SK-N-SH (cell line): ENCODE measurements around the gene ELMOD1. TPM values are rescaled to one million over a fixed set of nuclear protein-coding genes. Genes with fewer than 3 reads are reported as not detected.

Source experiments
- CTCF ChIA-PET: fragments of 300-600, 350-600 bp; formaldehyde crosslinking; extraction: SDS; loops from one replicate; lab custom pipeline; 2021; lab: Yijun Ruan, JAX
- POLR2A ChIA-PET: fragments of 350-600 bp; sonication (Branson Sonifier 250); formaldehyde crosslinking; extraction: SDS; loops from one replicate; lab custom pipeline; 2020; ENCODE audit warnings: antibody characterized with exemption, inconsistent platforms; lab: Yijun Ruan, JAX
- DNase-seq: peaks from one replicate; pipeline ENCODE4 v3.0.0; 2012
- H2AFZ ChIP-seq: fragments of 200-600 bp; sonication (generic); 2 replicates; pipeline ENCODE4 v1.8.1; 2016; ENCODE audit warnings: antibody characterized with exemption, mild to moderate bottlenecking, low read depth
- H3F3A ChIP-seq: fragments of 200-600 bp; sonication (generic); replicated peaks from 2 replicates; pipeline ENCODE3; 2016; ENCODE audit warnings: antibody characterized with exemption, mild to moderate bottlenecking; ENCODE audit not compliant: insufficient read depth
- H3K27ac ChIP-seq, 2 experiments: fragments of 200-500 bp in 1 of 2; fragments of 200-600 bp in 1 of 2; sonication (Bioruptor generic) in 1 of 2; sonication (generic), shearing (Covaris generic) in 1 of 2; 2 replicates each; pipeline versions ENCODE4 v1.5.1 to v1.6.1; 2014 to 2016; ENCODE audit warnings: low read depth in 2 of 2, inconsistent platforms in 1 of 2, low read length in 1 of 2, mild to moderate bottlenecking in 1 of 2, mixed read lengths in 1 of 2
- H3K27me3 ChIP-seq: fragments of 200-600 bp; sonication (generic), shearing (Covaris generic); 2 replicates; pipeline ENCODE4 v1.6.1; 2016; ENCODE audit warnings: mixed run types; ENCODE audit not compliant: insufficient read depth
- H3K36me3 ChIP-seq, 2 experiments: fragments of 200-500 bp in 1 of 2; fragments of 200-600 bp in 1 of 2; sonication (Bioruptor generic) in 1 of 2; sonication (generic) in 1 of 2; replicated peaks in 1 of 2; 2 replicates each; pipeline versions ENCODE3 to v1.5.1; 2014 to 2016; ENCODE audit warnings: low read length in 1 of 2, mild to moderate bottlenecking in 1 of 2; ENCODE audit not compliant: insufficient read depth in 2 of 2, control insufficient read depth in 1 of 2
- H3K4me1 ChIP-seq, 2 experiments: fragments of 200-500 bp in 1 of 2; fragments of 200-600 bp in 1 of 2; sonication (Bioruptor generic) in 1 of 2; sonication (generic), shearing (Covaris generic) in 1 of 2; 2 replicates each; pipeline versions ENCODE4 v1.5.1 to v1.6.1; 2014 to 2016; ENCODE audit warnings: low read depth in 1 of 2, low read length in 1 of 2, mixed run types in 1 of 2; ENCODE audit not compliant: insufficient read depth in 2 of 2, control insufficient read depth in 1 of 2
- H3K4me2 ChIP-seq: fragments of 200-600 bp; sonication (generic), shearing (Covaris generic); 2 replicates; pipeline ENCODE4 v1.6.1; 2017; ENCODE audit warnings: mixed run types
- H3K4me3 ChIP-seq, 2 experiments: fragments of 200-500 bp in 1 of 2; fragments of 200-600 bp in 1 of 2; sonication (Bioruptor generic) in 1 of 2; sonication (generic), shearing (Covaris generic) in 1 of 2; 2 replicates each; pipeline versions ENCODE4 v1.5.1 to v1.8.1; 2014 to 2016; ENCODE audit warnings: low read depth in 2 of 2, inconsistent platforms in 1 of 2, low read length in 1 of 2, mild to moderate bottlenecking in 1 of 2, mixed read lengths in 1 of 2, moderate library complexity in 1 of 2
- H3K79me2 ChIP-seq: fragments of 200-600 bp; sonication (generic); 2 replicates; pipeline ENCODE4 v1.8.1; 2017; ENCODE audit warnings: mild to moderate bottlenecking; ENCODE audit not compliant: insufficient read depth
- H3K9ac ChIP-seq: fragments of 200-600 bp; sonication (generic); 2 replicates; pipeline ENCODE4 v1.6.1; 2017; ENCODE audit warnings: mixed run types
- H3K9me2 ChIP-seq: fragments of 200-600 bp; sonication (generic); 2 replicates; pipeline ENCODE4 v1.6.1; 2017; ENCODE audit warnings: mixed run types
- H3K9me3 ChIP-seq: fragments of 200-600 bp; sonication (generic); 2 replicates; pipeline ENCODE4 v1.6.1; 2017; ENCODE audit warnings: mixed run types, mild to moderate bottlenecking, moderate library complexity
- H4K20me1 ChIP-seq: fragments of 200-600 bp; sonication (generic); 2 replicates; pipeline ENCODE4 v1.6.1; 2017; ENCODE audit warnings: mild to moderate bottlenecking, mixed run types; ENCODE audit not compliant: insufficient read depth
- CTCF ChIP-seq: fragments of 200-600 bp; sonication (generic); IDR thresholded peaks from 2 replicates; pipeline ENCODE4 v1.6.1; 2017; ENCODE audit warnings: antibody characterized with exemption, mild to moderate bottlenecking, moderate library complexity
- EP300 ChIP-seq, 2 experiments: IDR thresholded peaks; 2 replicates each; pipeline versions ENCODE4 v1.4.0 to v1.6.1; 2012; ENCODE audit warnings: borderline replicate concordance in 1 of 2, low read depth in 1 of 2, low read length in 1 of 2
- FOSL2 ChIP-seq: IDR thresholded peaks from 2 replicates; pipeline ENCODE4 v1.4.0; 2012; ENCODE audit warnings: low read depth, mild to moderate bottlenecking, moderate library complexity, borderline replicate concordance
- FOXJ3 ChIP-seq: sonication (generic); formaldehyde crosslinking; IDR thresholded peaks from 2 replicates; pipeline ENCODE4 v1.5.1; 2020; ENCODE audit warnings: mild to moderate bottlenecking, missing genetic modification reagents
- GATA2 ChIP-seq: sonication (generic); formaldehyde crosslinking; IDR thresholded peaks from 2 replicates; pipeline ENCODE4 v1.5.0; 2020; ENCODE audit warnings: mild to moderate bottlenecking, missing genetic modification reagents
- JUND ChIP-seq: IDR thresholded peaks from 2 replicates; pipeline ENCODE4 v1.4.0; 2012
- RXRA ChIP-seq: IDR thresholded peaks from 2 replicates; pipeline ENCODE4 v1.4.0; 2012; ENCODE audit warnings: low read depth, mild to moderate bottlenecking, borderline replicate concordance
- SIN3A ChIP-seq: IDR thresholded peaks from 2 replicates; pipeline ENCODE4 v1.6.1; 2012; ENCODE audit warnings: low read depth, mild to moderate bottlenecking, low read length, moderate library complexity, borderline replicate concordance
- TCF12 ChIP-seq: IDR thresholded peaks from 2 replicates; pipeline ENCODE4 v1.4.0; 2012
- WGBS: methylation state at CpG from one replicate; pipeline ENCODE4 v1.1.6; 2017; ENCODE audit warnings: low lambda C conversion rate; 5-methylcytosine and 5-hydroxymethylcytosine counted together
- polyA plus RNA-seq, 3 experiments: library from polyadenylated mRNA; depleted of rRNA; stranded (reverse); fragments of >200 nt; gene quantifications; 2 replicates each; pipeline ENCODE4 v1.2.3, GENCODE V29; 2012

Gene ELMOD1
- not detected in 2 replicates for polyA plus RNA-seq (2012; rRNA removed)
- 0.03 and 0.06 TPM in 2 replicates for polyA plus RNA-seq (2012; cell fraction: cytosol; rRNA removed)
- 0.06 TPM in 1 of 2 replicates, not detected in the other for polyA plus RNA-seq (2012; cell fraction: nucleus; rRNA removed)

DNA sequence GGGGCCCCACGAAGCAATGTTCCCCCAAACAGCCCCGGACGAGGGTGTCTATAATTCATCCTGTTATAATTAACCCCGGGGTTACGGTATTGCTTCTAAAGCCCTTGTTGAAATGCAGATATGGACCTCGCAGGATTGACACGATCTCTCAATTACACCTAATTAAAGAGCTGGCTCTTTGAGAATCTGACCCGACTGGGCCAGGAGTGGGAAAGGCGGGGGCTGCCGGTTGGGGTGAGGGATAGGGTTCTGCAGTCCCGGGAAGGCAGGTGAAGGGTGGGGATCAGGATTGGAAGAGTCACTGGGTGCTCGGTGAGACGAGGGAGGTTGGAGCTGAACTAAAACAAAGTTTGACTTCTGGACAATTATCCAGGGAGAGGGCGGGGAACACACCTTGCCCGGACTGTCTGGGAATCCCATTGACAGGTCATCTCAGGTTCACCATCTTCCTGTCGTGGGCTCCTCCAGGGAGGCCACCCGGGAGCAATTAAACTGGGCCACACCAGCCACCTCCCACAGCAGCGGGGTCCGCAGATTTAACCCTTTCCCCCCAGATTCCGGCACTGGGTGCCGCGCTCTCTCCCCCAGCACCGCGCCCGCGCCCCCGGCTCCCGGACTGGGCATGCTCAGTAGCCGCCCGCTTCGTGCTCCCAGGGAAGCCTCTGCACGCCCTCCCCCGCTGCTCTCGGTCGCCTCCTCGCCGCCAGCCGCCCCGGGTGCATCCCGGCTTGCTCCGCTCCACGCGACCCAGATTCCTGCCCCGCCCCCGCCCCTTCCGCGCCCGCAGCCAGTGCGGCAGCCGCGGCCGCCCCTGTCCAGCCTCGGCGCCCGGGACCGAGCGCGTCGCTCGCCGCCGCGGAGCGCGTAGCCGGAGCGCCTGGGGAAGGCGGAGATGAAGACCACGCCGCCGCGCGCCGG is at the start of gene ELMOD1:
ELMOD1 (plus strand) TSS at position 688 of the 918 bp plus-strand sequence. CDS start 27,043 bp downstream, outside the sequence.
- Histone ChIP-seq H4K20me1 (no peaks in the 10 kb centered on the region), H3K9me2 (no peaks in the 10 kb centered on the region), H2AFZ (peak within 1 kb of the TSS; percentile 92), H3K27me3 (peaks cover 40% of the 10 kb centered on the region), H3K4me3 (peak within 1 kb of the TSS; percentile 63 to 73), H3K79me2 (no peaks in the 10 kb centered on the region), H3K4me1 (peaks cover 4 to 15% of the 10 kb centered on the region in 2 experiments; a peak in 1 of 4 replicates), H3K4me2 (peak within 1 kb of the TSS; percentile 99), H3K36me3 (no peaks in the 10 kb centered on the region), H3K9ac (no peak within 1 kb of the TSS), H3F3A (no peaks in the 10 kb centered on the region), H3K9me3 (no peaks in the 10 kb centered on the region), H3K27ac (no peak within 1 kb of the TSS)
- ChIA-PET CTCF (interaction anchor here (1.0 to 4.3 kb wide), 5 partner anchors 15 to 99 kb away, joined by 3 to 24 read pairs (median 5); no protein-coding TSS in a partner anchor), POLR2A (no interaction called here)
- DNase-seq, result peak; percentile 90
- TF ChIP-seq FOXJ3 (CRISPR knock-in tag) (no peak), CTCF (0 out of 2 replicates have a peak, but pooled peaks have one; percentile 17), JUND (no peak)
- WGBS, result under 1% methylated on average over 27 of the region's 74 CpGs

DNA sequence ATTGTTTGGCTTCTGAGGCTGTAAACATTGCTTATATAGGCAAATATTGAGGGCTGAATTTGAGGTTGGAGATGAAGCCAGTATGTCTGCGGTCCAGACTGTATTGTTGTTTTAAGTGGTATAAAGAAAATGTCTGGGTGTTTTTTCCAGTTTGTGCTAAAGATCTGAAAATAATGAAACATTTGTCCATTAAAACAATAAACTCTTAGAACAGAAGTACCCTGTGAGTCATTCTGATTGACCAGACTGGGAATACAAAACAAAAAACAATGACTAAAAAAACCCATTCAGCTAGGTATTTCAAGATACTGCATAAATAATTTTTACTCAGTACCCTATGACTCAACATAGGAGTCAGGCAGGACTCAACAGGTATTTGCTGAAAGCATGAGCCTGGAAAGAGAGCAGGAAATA is 45.8 kb upstream of the ELMOD1 start:
- CTCF ChIA-PET, result interaction anchor here (6.2 kb wide), 1 partner anchor 144 kb away, joined by 61 read pairs; no protein-coding TSS in a partner anchor
- Histone ChIP-seq H3K9me3 (no peaks in the 10 kb centered on the region), H3K4me3 (no peak overlapping the region), H3K27ac (peak overlapping the region in 1 of 2 experiments; percentile 75; a peak in 2 of 4 replicates), H3K9ac (no peak overlapping the region), H3K36me3 (peaks cover 11 to 23% of the 10 kb centered on the region in 2 experiments), H2AFZ (no peak overlapping the region), H4K20me1 (no peaks in the 10 kb centered on the region), H3K4me1 (peaks cover 0 to 8% of the 10 kb centered on the region in 2 experiments; a peak in 2 of 4 replicates), H3K9me2 (no peaks in the 10 kb centered on the region), H3F3A (peaks cover 23% of the 10 kb centered on the region), H3K4me2 (peak overlapping the region; percentile 41), H3K79me2 (no peaks in the 10 kb centered on the region), H3K27me3 (no peaks in the 10 kb centered on the region)
- POLR2A ChIA-PET, result no interaction called here
- 79% methylated on average over 1 of the region's 1 CpG for WGBS
- no peak for DNase-seq
- TF ChIP-seq FOSL2, result peak; percentile 46; the same call in 1 of the 2 replicates
- TF ChIP-seq EP300 (IDR thresholded peaks at IDR 0.05; ENCODE audit: borderline replicate concordance in 1 of 2, low read depth in 1 of 2, low read length in 1 of 2), result 0 out of 4 replicates have a peak, but pooled peaks of 1 of the 2 experiments have one; percentile 35
- TF ChIP-seq RXRA, result no peak
- no peak for TF ChIP-seq GATA2 (CRISPR knock-in tag)
- TF ChIP-seq SIN3A, result no peak
- peak; percentile 16; the same call in 1 of the 2 replicates for TF ChIP-seq TCF12
